ENCODE data around the gene SELENON. TPM values are rescaled to one million over a fixed set of nuclear protein-coding genes. Genes with fewer than 3 reads are reported as not detected.

SELENON gene
- total and polyA plus RNA-seq, 2 of the 8 experiments (the other 6 are each of a cell fraction or from before 2014, with no cell fraction given), result 43.0 to 77.6 TPM

DNA sequence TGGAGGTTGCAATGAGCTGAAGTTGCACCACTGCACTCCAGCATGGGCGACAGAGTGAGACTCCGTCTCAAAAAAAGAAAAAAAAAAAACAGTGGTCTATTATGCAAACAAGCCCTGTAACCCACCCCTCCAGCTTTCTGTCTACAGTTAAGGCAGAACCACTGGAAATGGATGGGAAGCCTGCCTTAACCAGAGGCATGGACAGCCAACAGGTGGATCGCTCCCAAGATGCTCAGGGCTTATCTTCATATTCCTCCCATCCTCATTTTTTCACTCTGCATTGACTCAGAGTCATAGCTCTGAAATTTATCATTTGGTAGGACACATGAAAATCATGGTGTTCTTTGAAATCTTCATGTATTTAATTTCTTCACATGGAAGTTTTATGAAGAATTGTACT, 28.5 kb downstream of the SELENON start (continued):
- TF ChIP-seq BCL11A (IDR thresholded peaks at IDR 0.05; ENCODE audit: low read depth in 2 of 2, low read length in 2 of 2), result no peak
- TF ChIP-seq TAF1 (IDR thresholded peaks at IDR 0.05; ENCODE audit: low read depth, low read length), result no peak
- TF ChIP-seq SUZ12 (IDR thresholded peaks at IDR 0.05; ENCODE audit: low read length), result no peak
- no peak for TF ChIP-seq ASH2L (IDR thresholded peaks at IDR 0.05; ENCODE audit: low read length)

All from H1 (cell line).